HG03108 (cell line): ENCODE results near the gene ABCA13.
"Not testable (repeated sequence)": the region's sequence is repeated elsewhere in the genome, so short reads cannot be mapped to it uniquely, and the experiment has no call there.

Experiments used
- ATAC-seq: cut with Tn5 transposase; IDR thresholded peaks from one replicate; pipeline ENCODE4 v1.9.1; 2021; ENCODE audit warnings: moderate library complexity; ENCODE audit not compliant: unreplicated experiment

The ABCA13 gene, protein sequence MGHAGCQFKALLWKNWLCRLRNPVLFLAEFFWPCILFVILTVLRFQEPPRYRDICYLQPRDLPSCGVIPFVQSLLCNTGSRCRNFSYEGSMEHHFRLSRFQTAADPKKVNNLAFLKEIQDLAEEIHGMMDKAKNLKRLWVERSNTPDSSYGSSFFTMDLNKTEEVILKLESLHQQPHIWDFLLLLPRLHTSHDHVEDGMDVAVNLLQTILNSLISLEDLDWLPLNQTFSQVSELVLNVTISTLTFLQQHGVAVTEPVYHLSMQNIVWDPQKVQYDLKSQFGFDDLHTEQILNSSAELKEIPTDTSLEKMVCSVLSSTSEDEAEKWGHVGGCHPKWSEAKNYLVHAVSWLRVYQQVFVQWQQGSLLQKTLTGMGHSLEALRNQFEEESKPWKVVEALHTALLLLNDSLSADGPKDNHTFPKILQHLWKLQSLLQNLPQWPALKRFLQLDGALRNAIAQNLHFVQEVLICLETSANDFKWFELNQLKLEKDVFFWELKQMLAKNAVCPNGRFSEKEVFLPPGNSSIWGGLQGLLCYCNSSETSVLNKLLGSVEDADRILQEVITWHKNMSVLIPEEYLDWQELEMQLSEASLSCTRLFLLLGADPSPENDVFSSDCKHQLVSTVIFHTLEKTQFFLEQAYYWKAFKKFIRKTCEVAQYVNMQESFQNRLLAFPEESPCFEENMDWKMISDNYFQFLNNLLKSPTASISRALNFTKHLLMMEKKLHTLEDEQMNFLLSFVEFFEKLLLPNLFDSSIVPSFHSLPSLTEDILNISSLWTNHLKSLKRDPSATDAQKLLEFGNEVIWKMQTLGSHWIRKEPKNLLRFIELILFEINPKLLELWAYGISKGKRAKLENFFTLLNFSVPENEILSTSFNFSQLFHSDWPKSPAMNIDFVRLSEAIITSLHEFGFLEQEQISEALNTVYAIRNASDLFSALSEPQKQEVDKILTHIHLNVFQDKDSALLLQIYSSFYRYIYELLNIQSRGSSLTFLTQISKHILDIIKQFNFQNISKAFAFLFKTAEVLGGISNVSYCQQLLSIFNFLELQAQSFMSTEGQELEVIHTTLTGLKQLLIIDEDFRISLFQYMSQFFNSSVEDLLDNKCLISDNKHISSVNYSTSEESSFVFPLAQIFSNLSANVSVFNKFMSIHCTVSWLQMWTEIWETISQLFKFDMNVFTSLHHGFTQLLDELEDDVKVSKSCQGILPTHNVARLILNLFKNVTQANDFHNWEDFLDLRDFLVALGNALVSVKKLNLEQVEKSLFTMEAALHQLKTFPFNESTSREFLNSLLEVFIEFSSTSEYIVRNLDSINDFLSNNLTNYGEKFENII (N-terminal part only)

DNA sequence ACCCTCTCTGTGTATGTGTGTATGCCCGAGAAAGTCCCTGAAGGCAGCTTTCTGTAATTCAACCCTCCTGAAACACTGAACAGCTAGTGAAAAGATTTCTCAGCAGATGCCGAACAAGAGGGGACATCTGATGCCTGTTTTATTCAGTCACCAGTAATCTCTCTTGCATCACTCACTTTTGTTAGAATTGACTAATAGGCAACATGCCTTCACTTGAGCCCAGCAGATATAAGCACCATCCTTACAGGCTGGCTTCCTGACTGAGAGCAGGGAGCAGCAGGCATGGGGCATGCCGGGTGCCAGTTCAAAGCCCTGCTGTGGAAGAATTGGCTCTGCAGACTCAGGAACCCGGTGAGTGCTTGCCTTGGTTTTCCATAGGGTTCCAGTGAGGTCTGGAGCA lies at the start of gene ABCA13:
ABCA13 (plus strand) TSS at position 257 of the 400 bp plus-strand sequence; CDS start at position 283, 26 bp downstream.
- ATAC-seq: no peak

DNA sequence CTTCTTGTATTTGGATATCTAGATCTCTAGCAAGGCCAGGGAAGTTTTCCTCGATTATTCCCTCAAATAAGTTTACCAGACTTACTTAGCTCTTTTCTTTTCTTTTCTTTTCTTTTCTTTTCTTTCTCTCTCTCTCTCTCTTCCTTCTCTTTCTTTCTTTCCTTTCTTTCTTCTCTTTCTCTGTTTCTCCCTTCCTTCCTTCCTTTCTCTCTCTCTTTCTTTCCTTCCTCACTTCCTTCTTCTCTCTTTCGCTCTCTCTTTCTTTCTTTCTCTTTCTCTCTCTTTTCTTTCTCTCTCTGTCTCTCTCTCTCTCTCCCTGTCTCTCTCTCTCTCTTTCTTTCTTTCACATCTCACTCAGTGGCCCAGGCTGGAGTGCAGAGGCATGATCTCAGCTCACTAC lies 45.2 kb upstream of the ABCA13 start:
- no peak for ATAC-seq

DNA sequence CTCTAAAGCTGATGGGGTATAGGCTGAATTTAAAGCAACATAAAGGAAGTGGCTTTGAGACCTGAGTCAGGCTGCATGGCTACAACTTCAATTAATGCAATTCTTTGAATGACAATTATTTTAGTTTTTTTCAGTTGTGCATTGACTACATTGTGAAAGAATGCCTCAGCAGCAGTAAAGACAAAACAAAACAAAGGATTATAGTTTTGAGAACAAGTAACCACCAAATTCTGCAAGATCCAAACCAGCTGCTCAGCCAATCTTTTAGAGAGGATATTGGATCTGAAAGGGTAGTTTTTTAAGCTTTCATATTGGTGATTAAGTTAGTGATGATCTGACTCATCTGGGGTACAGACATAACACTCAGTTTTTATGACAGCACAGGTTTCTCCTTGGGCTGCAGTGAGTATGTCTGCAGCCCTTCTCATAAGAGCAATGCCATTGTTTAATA lies 40.6 kb upstream of the ABCA13 start:
- ATAC-seq: no peak

DNA sequence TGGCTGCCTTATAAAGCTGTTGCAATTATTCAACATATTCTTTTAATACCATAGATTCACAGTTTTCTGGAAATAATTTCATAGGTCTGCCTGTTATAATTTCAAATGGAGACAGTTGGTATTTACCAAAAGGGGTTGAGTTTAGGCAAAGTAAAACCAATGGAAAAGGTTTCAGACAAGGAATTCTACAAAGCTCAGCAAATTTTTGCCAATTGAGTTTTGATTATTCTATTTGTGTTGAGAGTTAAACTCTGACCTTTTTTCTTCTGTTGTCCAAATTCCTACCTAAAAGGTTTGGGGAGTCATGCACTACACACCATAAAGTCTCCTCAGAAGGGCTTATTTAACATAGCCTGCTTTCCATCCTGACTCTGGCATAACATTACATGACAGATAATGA lies 38.5 kb upstream of the ABCA13 start:
- no peak for ATAC-seq

DNA sequence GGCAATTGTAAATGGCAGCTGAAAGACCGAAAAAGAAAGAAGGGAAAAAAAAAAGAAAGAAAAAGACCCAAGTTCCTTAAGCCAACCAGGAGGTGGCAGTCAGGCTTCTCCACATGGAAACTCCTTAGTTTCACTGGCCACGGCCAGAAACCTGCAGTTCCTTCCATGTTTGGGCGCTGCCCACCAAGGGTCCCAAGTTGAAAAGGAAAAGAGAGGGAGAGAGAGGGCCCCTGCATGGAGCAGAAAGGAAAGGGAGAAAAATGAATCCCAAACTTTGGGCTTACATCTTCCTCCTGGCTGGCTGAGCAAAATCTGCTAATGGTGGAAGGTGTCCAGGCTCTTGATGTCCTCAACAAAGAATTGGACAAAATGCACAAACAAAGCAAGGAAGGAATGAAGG lies 31.8 kb upstream of the ABCA13 start:
- ATAC-seq: no peak

DNA sequence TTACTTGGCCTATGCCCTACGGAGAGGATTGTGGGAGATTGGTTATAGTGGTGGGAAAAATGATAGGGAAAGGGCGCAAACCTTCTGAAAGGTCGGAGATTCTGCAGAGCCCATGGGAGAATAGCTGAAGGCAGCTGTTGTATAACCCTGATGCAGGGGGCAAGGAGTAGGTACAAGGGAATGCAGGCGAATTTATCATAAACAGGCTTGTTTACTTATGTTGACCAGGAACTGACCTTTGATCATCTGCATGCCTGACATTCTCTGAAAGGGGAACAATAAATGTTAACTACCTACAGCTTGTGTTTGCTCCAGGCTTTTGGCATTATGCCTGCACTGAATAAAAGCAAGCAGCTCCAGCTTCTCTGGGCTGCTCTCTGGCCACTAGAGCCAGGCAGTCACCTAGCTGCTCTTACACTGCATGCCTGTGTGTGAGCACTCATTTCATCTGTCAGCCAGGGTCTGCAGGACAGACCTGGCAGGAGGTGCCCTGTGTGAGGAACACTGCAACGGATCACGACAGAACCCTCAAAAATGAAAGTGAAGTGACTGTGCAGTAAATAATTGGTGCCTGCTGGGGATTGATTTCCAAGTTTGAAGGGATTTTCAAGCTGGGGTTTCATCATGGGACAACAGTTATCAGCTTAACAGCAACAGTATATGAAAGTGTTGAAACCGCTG lies 31.1 kb upstream of the ABCA13 start:
- no peak for ATAC-seq

DNA sequence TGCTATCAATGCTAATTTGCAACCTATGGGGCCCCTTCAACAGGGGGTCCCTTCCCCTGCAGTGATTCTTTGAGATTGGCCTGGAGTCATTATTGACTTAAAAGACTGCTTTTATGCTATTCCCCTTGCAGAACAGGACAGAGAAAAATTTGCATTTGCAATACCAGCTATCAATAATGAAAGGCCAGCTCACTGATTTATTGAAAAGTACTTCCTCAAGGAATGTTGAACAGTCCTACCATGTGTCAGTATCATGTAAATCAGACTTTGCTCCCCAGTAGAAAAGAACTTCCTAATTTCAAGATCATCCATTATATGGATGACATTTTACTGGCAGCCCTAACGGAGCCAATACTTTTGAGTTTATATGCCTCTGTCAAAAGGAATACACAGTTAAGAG lies 29.7 kb upstream of the ABCA13 start:
- no peak for ATAC-seq

DNA sequence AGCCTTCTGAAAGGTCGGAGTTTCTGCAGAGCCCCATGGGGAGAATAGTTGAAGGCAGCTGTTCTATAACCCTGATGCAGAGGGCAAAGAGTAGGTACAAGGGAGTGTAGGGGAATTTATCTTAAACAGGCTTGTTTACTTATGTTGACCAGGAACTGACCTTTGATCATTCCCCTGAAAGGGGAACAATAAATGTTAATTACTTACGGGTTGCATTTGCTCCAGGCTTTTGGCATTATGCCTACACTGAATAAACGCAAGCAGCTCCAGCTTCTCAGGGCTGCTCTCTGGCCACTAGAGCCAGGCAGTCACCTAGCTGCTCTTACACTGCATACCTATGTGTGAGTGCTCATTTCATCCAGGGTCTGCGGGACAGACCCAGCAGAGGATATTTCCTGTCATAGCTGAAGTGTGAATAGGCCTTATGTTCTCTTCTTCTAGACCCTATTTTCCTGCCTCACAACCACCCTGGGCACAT lies 26.9 kb upstream of the ABCA13 start:
- no peak for ATAC-seq

DNA sequence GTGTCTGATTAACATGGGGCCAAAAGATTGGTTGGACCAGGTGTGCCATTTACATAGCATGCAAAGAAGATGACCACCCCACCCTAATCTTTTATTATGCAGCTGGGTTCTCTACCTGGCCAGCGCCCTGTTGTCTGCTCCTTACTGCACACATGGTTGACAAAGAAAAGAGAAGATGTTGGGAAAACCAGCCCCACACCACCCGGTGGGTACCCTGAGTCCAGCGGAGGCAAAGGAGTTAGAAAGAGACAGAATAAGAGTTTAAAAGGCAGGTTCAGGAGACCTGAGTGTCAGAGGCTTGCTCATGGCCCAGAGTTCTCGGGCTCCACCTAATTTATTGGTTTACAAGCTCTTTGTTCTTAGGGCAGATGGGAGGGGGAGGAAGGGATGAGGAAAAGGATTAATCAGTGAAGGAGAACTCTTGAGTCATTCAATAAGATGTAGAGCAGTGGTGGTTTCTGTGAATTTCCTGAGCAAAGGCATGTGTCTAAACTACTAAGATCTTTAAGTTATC lies 24.1 kb upstream of the ABCA13 start:
- no peak for ATAC-seq

DNA sequence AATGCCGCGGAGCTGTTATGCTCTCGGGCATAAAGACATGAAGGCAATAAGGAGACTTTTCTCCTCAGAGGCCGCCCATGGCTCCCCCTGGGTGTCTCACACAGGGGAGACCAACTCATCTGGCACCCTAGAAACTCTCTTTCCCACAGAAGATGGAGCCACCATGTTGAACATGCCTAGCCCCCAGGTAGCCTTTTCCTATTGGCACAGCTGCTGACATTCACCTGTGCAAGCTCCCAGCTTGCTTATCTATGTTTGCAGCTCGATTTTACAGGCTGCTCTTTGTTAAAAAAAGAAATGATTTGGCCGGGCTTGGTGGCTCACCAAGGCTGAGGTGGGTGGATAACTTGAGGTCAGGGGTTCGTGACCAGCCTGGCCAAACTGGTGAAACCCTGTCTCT lies 23.6 kb upstream of the ABCA13 start:
- not testable (repeated sequence) for ATAC-seq

DNA sequence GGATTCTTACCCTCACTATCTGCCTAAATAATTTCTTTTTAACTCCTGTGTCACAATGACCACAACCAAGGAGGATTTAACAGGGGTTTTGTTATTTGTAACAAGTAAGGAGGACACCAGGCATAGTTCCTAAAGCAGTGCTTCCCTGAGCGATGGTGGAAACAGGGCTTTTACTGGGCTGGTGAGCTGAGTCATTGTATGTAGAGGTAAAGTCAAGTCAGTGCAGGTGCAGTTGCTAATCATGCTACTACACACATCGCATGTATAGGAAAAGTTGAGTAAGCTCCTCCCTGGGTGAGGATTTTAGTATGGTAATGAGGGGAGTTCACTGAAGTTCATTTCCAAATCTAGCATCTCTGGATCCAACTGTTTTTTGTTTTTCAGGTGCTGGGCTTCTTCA lies 22.9 kb upstream of the ABCA13 start:
- no peak for ATAC-seq

DNA sequence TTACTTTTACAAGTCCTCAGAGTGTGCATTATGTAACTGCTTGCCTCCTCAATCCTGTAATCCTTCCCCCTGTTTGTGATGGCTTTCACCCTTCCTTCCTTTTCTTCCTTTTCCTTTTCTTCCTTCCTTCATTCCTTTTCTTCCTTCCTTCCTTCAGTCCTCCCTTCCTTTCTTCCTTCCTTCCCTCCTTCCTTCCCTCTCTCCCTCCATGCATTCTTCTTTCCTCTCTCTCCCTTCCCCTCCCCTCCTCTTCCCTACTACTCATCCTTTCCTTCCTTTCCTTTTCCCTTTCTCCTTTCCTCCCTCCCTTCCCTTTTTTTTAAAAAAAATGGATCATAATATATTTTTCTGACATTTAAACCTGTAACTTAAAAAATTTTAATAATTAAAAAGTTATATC lies 22.2 kb upstream of the ABCA13 start:
- no peak for ATAC-seq

DNA sequence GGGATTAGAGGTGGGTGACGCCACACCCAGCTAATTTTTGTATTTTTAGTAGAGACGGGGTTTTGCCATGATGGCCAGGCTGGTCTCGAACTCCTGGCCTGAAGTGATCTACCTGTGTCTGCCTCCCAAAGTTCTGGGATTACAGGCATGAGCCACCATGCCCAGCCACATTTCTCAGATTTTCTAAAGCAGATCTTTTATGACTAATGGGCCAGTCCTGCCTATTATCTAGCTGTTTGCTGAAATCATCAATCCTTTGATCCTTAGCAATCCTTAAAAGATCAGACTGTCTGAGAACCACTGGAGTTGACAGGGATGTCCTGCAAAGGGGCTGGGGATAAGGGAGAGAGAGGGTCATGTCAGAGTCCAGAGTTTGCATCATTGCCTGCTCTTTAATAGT lies 21.2 kb upstream of the ABCA13 start:
- ATAC-seq: no peak

DNA sequence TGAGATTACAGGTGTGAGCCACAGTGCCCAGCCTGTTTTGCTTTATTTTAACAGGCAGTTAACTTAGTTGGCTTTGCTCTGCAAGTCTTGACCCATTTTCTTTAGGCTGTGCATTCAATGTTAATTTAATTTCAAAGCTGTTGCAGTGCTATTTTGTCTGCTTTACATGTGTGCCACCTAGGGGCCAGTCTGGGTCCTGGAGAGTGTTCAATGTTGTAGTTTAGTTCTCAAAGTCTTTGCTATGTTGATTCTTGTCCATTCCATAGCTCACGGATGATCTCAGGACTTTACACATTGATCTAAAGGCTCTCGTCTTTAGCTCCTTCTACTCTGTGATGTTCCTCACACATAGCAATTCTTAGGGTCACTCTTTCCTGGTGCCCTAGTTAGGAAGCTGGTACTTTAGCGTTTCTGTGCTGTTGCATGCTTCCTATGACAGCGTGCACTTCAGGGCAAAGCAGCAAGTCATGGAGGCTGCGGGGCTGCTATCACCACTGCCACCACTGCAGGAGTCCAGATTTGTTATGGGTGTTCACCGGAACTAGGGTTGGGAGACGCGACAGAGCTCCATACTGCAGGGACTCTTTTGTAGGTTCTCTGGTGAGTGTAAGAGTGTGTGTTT lies 16.4 kb upstream of the ABCA13 start:
- ATAC-seq: no peak

DNA sequence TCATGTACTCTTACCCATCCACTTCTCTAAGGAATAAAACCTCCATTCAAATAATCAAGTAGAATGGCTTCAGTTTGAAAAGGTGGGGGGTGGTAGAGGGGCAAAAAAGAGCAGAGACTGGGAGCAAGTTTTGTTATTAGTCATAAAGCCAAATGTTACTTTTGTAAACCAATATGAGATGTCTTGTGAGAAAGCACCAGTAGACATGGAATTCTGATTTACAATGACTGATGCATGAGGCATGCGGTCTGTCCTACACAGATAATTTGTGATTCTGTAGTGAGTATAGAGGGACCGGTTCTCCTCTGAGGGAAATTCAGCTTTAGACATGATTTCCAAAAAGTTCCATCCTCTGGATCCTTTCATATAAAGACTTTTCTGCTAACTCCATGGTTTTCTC lies 12.9 kb upstream of the ABCA13 start:
- ATAC-seq: no peak

DNA sequence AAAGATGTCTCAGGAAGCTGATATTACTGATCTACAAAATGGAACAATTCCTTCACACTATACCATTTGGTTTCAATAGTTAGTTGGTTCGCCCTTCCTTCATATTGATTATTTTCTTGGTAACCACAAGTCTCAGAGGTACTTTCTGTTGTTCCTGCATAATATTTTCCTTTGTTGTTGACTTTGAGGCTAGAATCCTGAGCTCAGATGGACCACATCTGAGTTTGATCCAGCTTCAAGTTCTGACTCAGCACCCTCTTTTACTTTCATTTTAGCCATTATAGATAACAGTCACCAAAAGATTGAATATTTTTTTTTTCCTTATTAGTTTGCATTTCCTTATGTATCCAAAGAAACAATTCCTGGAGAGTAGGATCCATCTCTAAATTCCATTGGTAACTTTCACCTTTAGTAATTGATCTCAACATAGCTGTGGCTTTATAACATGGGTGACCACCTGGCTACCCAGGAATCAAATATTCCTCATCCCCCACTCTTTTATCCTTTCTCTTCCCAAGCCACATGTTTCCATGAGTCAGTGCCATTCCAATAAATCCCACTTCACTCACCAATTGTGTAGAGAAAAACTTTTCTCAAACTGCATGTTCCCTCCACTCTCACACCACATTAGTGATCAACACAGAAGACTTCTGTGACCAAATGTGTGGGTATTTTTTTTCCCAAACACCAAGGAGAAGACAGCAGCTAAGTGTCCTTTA lies 9.7 kb upstream of the ABCA13 start:
- no peak for ATAC-seq

DNA sequence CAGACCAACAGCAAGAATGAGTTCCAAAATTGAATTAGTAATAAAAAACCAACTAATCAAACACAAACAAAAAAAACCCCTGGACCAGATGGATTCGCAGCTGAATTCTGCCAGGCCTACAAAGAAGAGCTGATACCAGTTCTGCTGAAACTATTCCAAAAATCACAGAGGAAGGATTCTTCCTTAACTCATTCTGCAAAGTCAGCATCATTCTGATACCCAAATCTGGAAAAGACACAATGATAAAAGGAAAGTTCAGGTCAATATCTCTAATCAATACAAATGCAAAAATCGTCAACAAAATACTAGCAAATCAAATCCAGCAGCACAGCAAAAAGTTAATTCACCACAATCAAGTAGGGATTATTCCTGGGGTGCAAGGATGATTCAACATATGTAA lies 6.1 kb upstream of the ABCA13 start:
- ATAC-seq: no peak

DNA sequence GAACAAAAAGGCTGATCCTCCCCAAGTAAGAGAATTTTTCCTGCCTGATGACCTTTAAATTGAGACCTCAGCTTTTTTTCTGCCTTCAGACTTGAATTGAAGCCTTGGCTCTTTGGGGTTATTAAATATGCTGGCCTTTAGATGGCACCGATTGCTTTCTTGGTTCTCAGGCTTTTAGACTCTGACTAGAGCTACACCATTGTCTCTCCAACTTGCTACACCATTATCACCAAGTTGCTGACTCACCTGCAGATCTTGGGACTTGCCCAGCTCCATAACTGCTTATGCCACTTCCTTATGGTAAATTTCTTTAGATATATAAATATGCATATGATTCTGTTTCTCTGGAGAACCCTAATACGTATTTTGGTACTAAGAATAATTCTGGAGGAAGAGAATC lies 3.1 kb upstream of the ABCA13 start:
- ATAC-seq: no peak

DNA sequence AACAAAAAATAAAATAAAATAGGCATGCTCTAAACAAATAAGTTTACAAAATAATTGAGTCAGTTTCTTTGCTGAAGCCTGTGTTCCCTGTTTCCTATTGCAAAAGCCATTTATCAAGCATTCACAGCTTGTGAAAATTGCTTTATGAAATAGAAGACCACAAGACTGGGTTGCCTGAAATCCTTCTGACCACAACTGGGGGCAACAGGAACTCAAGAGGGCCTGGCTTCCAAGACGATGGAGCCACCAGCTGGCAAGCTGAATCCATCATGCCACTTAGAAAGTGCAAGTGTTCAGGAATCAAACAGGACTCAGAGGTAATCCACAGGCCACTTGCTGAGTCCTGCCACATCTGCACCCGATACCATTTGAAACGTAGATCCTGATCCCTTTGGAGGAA lies 752 bp upstream of the ABCA13 start:
- ATAC-seq: no peak
